Progenitor cell of endocrine pancreas (in vitro differentiated cells): Measurements from ENCODE around the gene ZFX. TPM values are rescaled to one million over a fixed set of nuclear protein-coding genes. Genes with fewer than 3 reads are reported as not detected.

Source experiments
- DNase-seq: peaks from one replicate; pipeline ENCODE4 v3.0.0; 2021; ENCODE audit warnings: low spot score; ENCODE audit not compliant: unreplicated experiment
- H3K27ac Mint-ChIP-seq: 2 replicates; pipeline ENCODE4 v1.8.0; 2021; ENCODE audit warnings: mild to moderate bottlenecking, moderate library complexity, mixed read lengths
- H3K27me3 Mint-ChIP-seq: 2 replicates; pipeline ENCODE4 v1.8.0; 2021; ENCODE audit warnings: mixed read lengths
- H3K36me3 Mint-ChIP-seq: 2 replicates; pipeline ENCODE4 v1.8.0; 2022; ENCODE audit warnings: mixed read lengths; ENCODE audit not compliant: insufficient read depth
- H3K4me1 Mint-ChIP-seq: 2 replicates; pipeline ENCODE4 v1.8.0; 2021; ENCODE audit warnings: low read depth, mixed read lengths
- H3K4me3 Mint-ChIP-seq: 2 replicates; pipeline ENCODE4 v1.8.0; 2021; ENCODE audit warnings: low read depth, mild to moderate bottlenecking, moderate library complexity, mixed read lengths
- H3K9me3 Mint-ChIP-seq: 2 replicates; pipeline ENCODE4 v1.8.0; 2021; ENCODE audit warnings: low read depth, mixed read lengths
- CTCF ChIP-seq: fragments of 200-600 bp; sonication (generic); IDR thresholded peaks from one replicate; pipeline ENCODE4 v1.5.0; 2021; ENCODE audit warnings: antibody characterized with exemption, mild to moderate bottlenecking; ENCODE audit not compliant: unreplicated experiment
- total RNA-seq: library from RNA; stranded (reverse); gene quantifications from 2 replicates; pipeline ENCODE4 v1.2.1, GENCODE V29; 2021

Gene ZFX
- total RNA-seq, 1 donor from 2014 or later = 113 TPM

GRCh38 chrX:24144528-24144927 is 5.0 kb upstream of the ZFX start:
- Mint-ChIP-seq H3K9me3 (no peaks in the 10 kb centered on the region), H3K27me3 (no peaks in the 10 kb centered on the region), H3K4me1 (peaks cover 46% of the 10 kb centered on the region), H3K4me3 (no peak overlapping the region), H3K36me3 (no peaks in the 10 kb centered on the region), H3K27ac (no peak overlapping the region)
- TF ChIP-seq CTCF = no peak
- no peak for DNase-seq

- Mint-ChIP-seq H3K27me3 (no peaks in the 10 kb centered on the region), H3K36me3 (no peaks in the 10 kb centered on the region), H3K4me1 (peaks cover 46% of the 10 kb centered on the region), H3K4me3 (peak overlapping the region; percentile 49), H3K27ac (peak overlapping the region; percentile 89), H3K9me3 (no peaks in the 10 kb centered on the region)
- peak; percentile 57 for TF ChIP-seq CTCF
- no peak for DNase-seq
These were observed 4.0 kb upstream of the ZFX start for GRCh38 chrX:24145303-24146186.

- Mint-ChIP-seq H3K9me3 (no peaks in the 10 kb centered on the region), H3K36me3 (no peaks in the 10 kb centered on the region), H3K27me3 (no peaks in the 10 kb centered on the region), H3K4me3 (peak overlapping the region; percentile 16), H3K4me1 (peaks cover 52% of the 10 kb centered on the region), H3K27ac (peak overlapping the region; percentile 89)
- no peak for DNase-seq
- TF ChIP-seq CTCF = no peak
These were observed 3.1 kb upstream of the ZFX start for GRCh38 chrX:24146283-24146949.

- Mint-ChIP-seq H3K9me3 (no peaks in the 10 kb centered on the region), H3K4me1 (peaks cover 56% of the 10 kb centered on the region)
- TF ChIP-seq CTCF = no peak
These were observed 2.4 kb upstream of the ZFX start for GRCh38 chrX:24147165-24147564.

GRCh38 chrX:24148121-24148520 is 1.4 kb upstream of the ZFX start:
- H3K9me3 Mint-ChIP-seq = no peaks in the 10 kb centered on the region
- H3K36me3 Mint-ChIP-seq = peaks cover 2% of the 10 kb centered on the region
- peak overlapping the region; percentile 100 for H3K27ac Mint-ChIP-seq
- H3K27me3 Mint-ChIP-seq = no peaks in the 10 kb centered on the region
- H3K4me3 Mint-ChIP-seq = peak overlapping the region; percentile 86
- peaks cover 61% of the 10 kb centered on the region for H3K4me1 Mint-ChIP-seq
- DNase-seq = no peak
- no peak for TF ChIP-seq CTCF

More at GRCh38 chrX:24147165-24147564, 2.4 kb upstream of the ZFX start:
- Mint-ChIP-seq H3K27ac (peak overlapping the region; percentile 89), H3K4me3 (peak overlapping the region; percentile 58), H3K27me3 (no peaks in the 10 kb centered on the region), H3K36me3 (peaks cover 2% of the 10 kb centered on the region)
- DNase-seq = no peak
